GM12878 (cell line): Measurements from ENCODE around the gene CCNB1IP1. TPM values are rescaled to one million over a fixed set of nuclear protein-coding genes. Genes with fewer than 3 reads are reported as not detected.

ENCODE experiments used
- ATAC-seq: fragments of 200-7000 bp; cut with Tn5 transposase; 3 replicates; pipeline ENCODE4 v1.9.1; 2020; ENCODE audit warnings: mild to moderate bottlenecking, moderate library complexity
- BruUV-seq: library from RNA; stranded (reverse); fragments of 400-500 nt; replicated peaks from 2 replicates; lab custom pipeline; 2021; lab: Mats Ljungman, UMichigan
- CTCF ChIA-PET: fragments of 300-600 bp; sonication (Branson Sonifier 250); formaldehyde crosslinking; extraction: SDS; loops from one replicate; lab custom pipeline; 2021; ENCODE audit warnings: inconsistent platforms; lab: Yijun Ruan, JAX
- POLR2A ChIA-PET: fragments of 350-600 bp; formaldehyde crosslinking; extraction: SDS; loops from one replicate; lab custom pipeline; 2021; ENCODE audit warnings: inconsistent platforms; lab: Charles Lee
- RAD21 ChIA-PET: fragments of 300-600 bp; sonication (Branson Sonifier 250); formaldehyde crosslinking; loops from one replicate; lab custom pipeline; 2023; ENCODE audit warnings: antibody characterized with exemption; ENCODE audit not compliant: unreplicated experiment; lab: Charles Lee
- SMC1A ChIA-PET: fragments of 300-600 bp; sonication (Branson Sonifier 250); formaldehyde crosslinking; loops from one replicate; lab custom pipeline; 2023; ENCODE audit not compliant: unreplicated experiment, uncharacterized antibody; lab: Charles Lee
- DNase-seq: peaks from one replicate; pipeline ENCODE4 v3.0.0-alpha.2; 2011; ENCODE audit warnings: low read depth, low spot score
- FAIRE-seq: peaks from 3 replicates; lab custom pipeline; 2011; peaks lifted over from hg19 to GRCh38; lab: Jason Lieb, UNC
- H2AFZ ChIP-seq: 2 replicates; pipeline ENCODE4 v1.6.0; 2011; ENCODE audit warnings: low read depth, low read length, control low read depth; ENCODE audit not compliant: control insufficient read depth
- H3K27ac ChIP-seq: 2 replicates; pipeline ENCODE4 v1.5.1; 2011; ENCODE audit warnings: control low read depth; ENCODE audit not compliant: control insufficient read depth, insufficient read depth
- H3K27me3 ChIP-seq, 2 experiments: replicated peaks in 1 of 2; 2 replicates each; pipeline versions ENCODE4 v1.6.0 to v1.6.1; 2011; ENCODE audit warnings: low read length in 1 of 2; ENCODE audit not compliant: control insufficient read depth in 2 of 2, insufficient read depth in 2 of 2
- H3K36me3 ChIP-seq, 2 experiments: 2 replicates each; pipeline ENCODE4 v1.5.1; 2011; ENCODE audit warnings: low read length in 1 of 2; ENCODE audit not compliant: control insufficient read depth in 2 of 2, insufficient read depth in 2 of 2
- H3K4me1 ChIP-seq: 2 replicates; pipeline ENCODE4 v1.6.1; 2011; ENCODE audit warnings: mild to moderate bottlenecking, low read length, moderate library complexity, mixed read lengths; ENCODE audit not compliant: control insufficient read depth, insufficient read depth
- H3K4me2 ChIP-seq: 2 replicates; pipeline ENCODE4 v1.6.0; 2011; ENCODE audit warnings: control low read depth; ENCODE audit not compliant: control insufficient read depth, insufficient read depth
- H3K4me3 ChIP-seq: fragments of 200-600 bp; sonication (generic); 2 replicates; pipeline ENCODE4 v1.5.1; 2016
- H3K79me2 ChIP-seq: 2 replicates; pipeline ENCODE4 v1.6.0; 2011; ENCODE audit warnings: low read length; ENCODE audit not compliant: control insufficient read depth, insufficient read depth
- H3K9ac ChIP-seq: 2 replicates; pipeline ENCODE4 v1.8.0; 2011; ENCODE audit warnings: low read length, control low read depth, mixed read lengths; ENCODE audit not compliant: control insufficient read depth, insufficient read depth
- H3K9me3 ChIP-seq: replicated peaks from 3 replicates; pipeline ENCODE4 v1.5.1; 2011; ENCODE audit warnings: mild to moderate bottlenecking, low read length; ENCODE audit not compliant: control insufficient read depth, insufficient read depth
- H4K20me1 ChIP-seq: 2 replicates; pipeline ENCODE4 v1.6.0; 2011; ENCODE audit not compliant: control insufficient read depth, insufficient read depth
- BCLAF1 ChIP-seq: fragments of 450-650 bp; IDR thresholded peaks from 2 replicates; pipeline ENCODE4 v1.6.1; 2017; ENCODE audit warnings: antibody characterized with exemption, mild to moderate bottlenecking, moderate library complexity
- CBX5 ChIP-seq: sonication (generic); IDR thresholded peaks from 2 replicates; pipeline ENCODE4 v1.6.1; 2016; ENCODE audit warnings: low read depth, moderate library complexity, mild to moderate bottlenecking, inconsistent platforms
- CHD1 ChIP-seq: IDR thresholded peaks from 2 replicates; pipeline ENCODE4 v1.6.1; 2012; ENCODE audit warnings: low read depth, low read length, improper control_type of control experiment
- FOXK2 ChIP-seq: fragments of 450-650 bp; IDR thresholded peaks from 2 replicates; pipeline ENCODE4 v1.6.1; 2017; ENCODE audit warnings: mild to moderate bottlenecking, moderate library complexity
- HDAC2 ChIP-seq: fragments of 200-600 bp; sonication (generic); IDR thresholded peaks from 2 replicates; pipeline ENCODE4 v1.6.1; 2017
- MEF2A ChIP-seq: IDR thresholded peaks from 2 replicates; pipeline ENCODE4 v1.6.1; 2011; ENCODE audit warnings: low read depth, mild to moderate bottlenecking, low read length, moderate library complexity; ENCODE audit not compliant: insufficient read depth
- MTA2 ChIP-seq: fragments of 450-650 bp; IDR thresholded peaks from 2 replicates; pipeline ENCODE4 v1.6.1; 2016; ENCODE audit warnings: low read depth, mild to moderate bottlenecking, moderate library complexity
- NFXL1 ChIP-seq: fragments of 450-650 bp; IDR thresholded peaks from 2 replicates; pipeline ENCODE4 v1.6.1; 2017; ENCODE audit warnings: antibody characterized with exemption, mild to moderate bottlenecking, borderline replicate concordance
- NFYA ChIP-seq: IDR thresholded peaks from 2 replicates; pipeline ENCODE4 v1.6.1; 2011; ENCODE audit warnings: low read depth, mild to moderate bottlenecking, low read length, improper control_type of control experiment, borderline replicate concordance
- SMC3 ChIP-seq: IDR thresholded peaks from 2 replicates; pipeline ENCODE4 v1.6.1; 2011; ENCODE audit warnings: low read length, improper control_type of control experiment, borderline replicate concordance
- STAT1 ChIP-seq: fragments of 450-650 bp; conservative IDR thresholded peaks from 2 replicates; pipeline ENCODE4 v1.6.1; 2014; ENCODE audit warnings: antibody characterized with exemption, mild to moderate bottlenecking
- YY1 ChIP-seq: IDR thresholded peaks from 2 replicates; pipeline ENCODE4 v1.6.1; 2011; ENCODE audit warnings: low read depth, mild to moderate bottlenecking, low read length
- ZBTB4 ChIP-seq: fragments of 450-650 bp; formaldehyde crosslinking; IDR thresholded peaks from 2 replicates; pipeline ENCODE4 v1.4.0; 2022; ENCODE audit warnings: mild to moderate bottlenecking, moderate library complexity
- ZSCAN29 ChIP-seq: fragments of 450-650 bp; IDR thresholded peaks from 2 replicates; pipeline ENCODE4 v1.6.1; 2017; ENCODE audit warnings: mild to moderate bottlenecking, moderate library complexity
- whole genome bisulfite sequencing: methylation state at CpG from one replicate; pipeline ENCODE4 v1.1.6; 2016; ENCODE audit warnings: low lambda C conversion rate; ENCODE audit not compliant: insufficient replicate concordance, insufficient coverage; ENCODE audit errors: missing lambda C conversion rate; 5-methylcytosine and 5-hydroxymethylcytosine counted together
- in situ Hi-C: fragments of 300-500 bp; cut with MboI; formaldehyde crosslinking; loops from 9 replicates; pipeline ENCODE4 v1.14.3; 2018; ENCODE audit warnings: mixed read lengths
- intact Hi-C: fragments of 100-400 bp; cut with micrococcal nuclease; formaldehyde crosslinking; loops from one replicate; pipeline ENCODE4 v1.14.2; 2022; ENCODE audit not compliant: unreplicated experiment
- polyA plus RNA-seq, 11 experiments: library from polyadenylated mRNA; depleted of rRNA in 4 of 11; unstranded in 6 of 11; stranded (reverse) in 5 of 11; fragments of >200 nt; fragmentation: Nextera tagmentation in 4 of 11; fragmentation: Illumina TruSeq in 1 of 11; extraction: Ambion mirVana in 4 of 11; extraction: Trizol in 1 of 11; gene quantifications; 1 replicate in 1 of 11; 2 replicates in 10 of 11; pipeline versions ENCODE4 v1.2.1 to v1.2.3, GENCODE V29; 2011 to 2016; ENCODE audit warnings: inconsistent platforms in 2 of 11, missing spikeins in 2 of 11, low read depth in 1 of 11
- total RNA-seq, 4 experiments: library from RNA; depleted of rRNA in 3 of 4; stranded (reverse); fragments of >200 nt in 3 of 4; fragmentation: Illumina TruSeq in 1 of 4; extraction: Trizol in 1 of 4; gene quantifications; 2 replicates each; pipeline versions ENCODE4 v1.2.1 to v1.2.3, GENCODE V29; 2013 to 2021

CCNB1IP1 gene
- total and polyA plus RNA-seq, 10 of the 15 experiments (the other 5 are each of a cell fraction or from before 2014, with no cell fraction given), result 20.4 to 165 (median 86.5) TPM

DNA sequence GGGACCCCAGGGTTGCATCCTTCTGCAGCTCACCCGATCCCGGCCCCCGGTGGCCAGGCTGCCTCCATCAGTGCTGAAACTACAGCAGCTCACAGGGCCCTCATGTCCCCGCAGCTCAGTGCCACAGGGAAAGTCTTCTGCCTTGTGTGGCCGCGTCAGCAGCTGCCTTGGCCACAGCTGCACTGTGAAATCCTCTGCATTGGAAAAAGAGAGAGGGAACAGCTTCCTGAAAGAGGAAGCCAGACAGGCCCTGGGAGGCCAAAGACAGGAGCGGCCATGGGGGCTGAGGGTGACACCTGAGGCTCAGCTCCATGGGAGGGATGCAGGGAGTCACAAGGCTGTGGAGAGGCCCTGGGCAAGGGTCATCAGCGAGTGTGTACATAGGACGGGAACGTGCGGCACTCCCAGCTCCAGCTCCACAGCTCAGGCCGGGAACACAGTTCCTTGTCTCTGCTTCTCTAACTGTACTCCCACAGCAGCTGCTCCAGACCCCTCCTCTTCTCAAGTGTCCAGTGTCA, 43.1 kb upstream of the CCNB1IP1 start:
- H3K79me2 ChIP-seq, result no peaks in the 10 kb centered on the region
- no peaks in the 10 kb centered on the region for H3K9me3 ChIP-seq
- no peaks in the 10 kb centered on the region for H3K27me3 ChIP-seq
- H4K20me1 ChIP-seq, result no peaks in the 10 kb centered on the region
- no TSS peak for BruUV-seq
- H3K36me3 ChIP-seq, result peaks cover 26 to 28% of the 10 kb centered on the region in 2 experiments
- H3K27ac ChIP-seq, result no peak overlapping the region
- ATAC-seq, result no peak
- FAIRE-seq, result no peak
- H3K4me2 ChIP-seq, result no peak overlapping the region
- no peak overlapping the region for H3K9ac ChIP-seq
- H2AFZ ChIP-seq, result no peak overlapping the region
- ChIA-PET CTCF (interaction anchor here (0.9 kb wide), 1 partner anchor 18 kb away, joined by 3 read pairs; no protein-coding TSS in a partner anchor), RAD21 (no interaction called here), POLR2A (no interaction called here), SMC1A (interaction anchor here (1.4 kb wide), 1 partner anchor 25 kb away, joined by 3 read pairs; no protein-coding TSS in a partner anchor)
- in situ Hi-C loops, result no loop called here
- DNase-seq, result no peak
- WGBS, result 99% methylated on average over 12 of the region's 12 CpGs
- no peaks in the 10 kb centered on the region for H3K4me1 ChIP-seq
- TF ChIP-seq YY1 (no peak), CBX5 (no peak), ZSCAN29 (no peak), NFXL1 (no peak), STAT1 (no peak), MEF2A (no peak), FOXK2 (no peak), MTA2 (no peak), CHD1 (no peak), SMC3 (no peak), NFYA (no peak), HDAC2 (no peak), BCLAF1 (no peak), ZBTB4 (CRISPR knock-in tag) (no peak)
- intact Hi-C loops, result no loop called here
- no peak overlapping the region for H3K4me3 ChIP-seq
